ENCODE measurements around the gene KIAA0232.

- no peak for TF ChIP-seq EGR1 (IDR thresholded peaks at IDR 0.05; ENCODE audit: borderline replicate concordance, low read depth, low read length)
- TF ChIP-seq HDAC6 (IDR thresholded peaks at IDR 0.05; ENCODE audit: low read depth, low read length): no peak
- TF ChIP-seq SUZ12 (IDR thresholded peaks at IDR 0.05; ENCODE audit: low read length): no peak
- no peak for TF ChIP-seq TAF7 (optimal IDR thresholded peaks at IDR 0.05; ENCODE audit: borderline replicate concordance, low read depth, low read length)
- no peak for TF ChIP-seq RAD21 (IDR thresholded peaks at IDR 0.05 in 1 of 2, conservative IDR thresholded peaks at IDR 0.05 in 1 of 2; ENCODE audit: low read depth in 2 of 2, low read length in 2 of 2)
- no peak for TF ChIP-seq POLR2A (IDR thresholded peaks at IDR 0.05; ENCODE audit: control extremely low read depth in 1 of 2, low read depth in 2 of 2, low read length in 2 of 2)
- TF ChIP-seq CTCF (IDR thresholded peaks at IDR 0.05; ENCODE audit: control extremely low read depth in 1 of 3, insufficient read depth in 1 of 3, low read depth in 1 of 3, low read length in 3 of 3): no peak
- no peak for TF ChIP-seq CHD1 (IDR thresholded peaks at IDR 0.05; ENCODE audit: low read depth, low read length)
These were observed 111.0 kb downstream of the KIAA0232 start for GRCh38 chr4:6893449-6894085.

Data from H1 (cell line).